Neural cell (in vitro differentiated cells): ENCODE measurements around the gene YEATS4.

Experiments
- EP300 ChIP-seq: fragments of 450-650 bp; conservative IDR thresholded peaks from 2 replicates; pipeline ENCODE4 v1.6.1; 2014; ENCODE audit warnings: antibody characterized with exemption, mild to moderate bottlenecking, moderate library complexity; ENCODE audit not compliant: poor library complexity, severe bottlenecking
- EZH2 ChIP-seq: fragments of 200-600, 300-800 bp; shearing (Covaris generic), sonication (generic); IDR thresholded peaks from 2 replicates; pipeline ENCODE4 v1.6.1; 2014; ENCODE audit warnings: antibody characterized with exemption, low read length, borderline replicate concordance, mild to moderate bottlenecking; ENCODE audit not compliant: insufficient read depth, poor library complexity, severe bottlenecking
- MXI1 ChIP-seq: fragments of 450-650 bp; conservative IDR thresholded peaks from 2 replicates; pipeline ENCODE4 v1.6.1; 2014; ENCODE audit warnings: antibody characterized with exemption, mild to moderate bottlenecking; ENCODE audit not compliant: poor library complexity, severe bottlenecking
- POLR2AphosphoS5 ChIP-seq: IDR thresholded peaks from 2 replicates; pipeline ENCODE4 v1.6.1; 2012
- RAD21 ChIP-seq: fragments of 450-650 bp; conservative IDR thresholded peaks from 2 replicates; pipeline ENCODE4 v1.6.1; 2014; ENCODE audit warnings: antibody characterized with exemption, mild to moderate bottlenecking, moderate library complexity
- TAF1 ChIP-seq: IDR thresholded peaks from 2 replicates; pipeline ENCODE4 v1.6.1; 2012; ENCODE audit warnings: low read depth
- TF ChIP-seq, protein P1 (sequence below): IDR thresholded peaks from 2 replicates; pipeline ENCODE4 v1.6.1; 2012; ENCODE audit warnings: borderline replicate concordance
- TF ChIP-seq, protein P2 (sequence below): fragments of 450-650 bp; IDR thresholded peaks from 2 replicates; pipeline ENCODE4 v1.5.1; 2014; ENCODE audit warnings: antibody characterized with exemption, mild to moderate bottlenecking, moderate library complexity; ENCODE audit not compliant: poor library complexity, severe bottlenecking

DNA sequence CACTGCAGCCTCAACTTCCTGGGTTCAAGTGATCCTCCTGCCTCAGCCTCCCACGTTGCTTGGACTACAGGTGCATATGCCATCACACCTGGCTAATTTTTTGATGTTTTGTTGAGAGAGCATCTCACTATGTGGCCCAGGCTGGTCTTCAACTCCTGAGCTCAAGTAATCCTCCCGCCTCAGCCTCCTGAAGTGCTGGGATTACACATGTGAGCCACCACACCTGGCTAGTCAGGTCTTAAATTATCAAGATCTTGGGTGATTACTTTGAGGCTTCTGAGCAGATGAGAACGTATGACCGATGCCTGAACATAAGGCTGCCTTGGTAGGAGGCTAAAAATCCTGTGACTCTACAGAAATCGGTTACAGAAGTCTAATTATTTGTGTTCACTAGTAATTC is 57.7 kb downstream of the YEATS4 start:
- TF ChIP-seq, protein P1, sequence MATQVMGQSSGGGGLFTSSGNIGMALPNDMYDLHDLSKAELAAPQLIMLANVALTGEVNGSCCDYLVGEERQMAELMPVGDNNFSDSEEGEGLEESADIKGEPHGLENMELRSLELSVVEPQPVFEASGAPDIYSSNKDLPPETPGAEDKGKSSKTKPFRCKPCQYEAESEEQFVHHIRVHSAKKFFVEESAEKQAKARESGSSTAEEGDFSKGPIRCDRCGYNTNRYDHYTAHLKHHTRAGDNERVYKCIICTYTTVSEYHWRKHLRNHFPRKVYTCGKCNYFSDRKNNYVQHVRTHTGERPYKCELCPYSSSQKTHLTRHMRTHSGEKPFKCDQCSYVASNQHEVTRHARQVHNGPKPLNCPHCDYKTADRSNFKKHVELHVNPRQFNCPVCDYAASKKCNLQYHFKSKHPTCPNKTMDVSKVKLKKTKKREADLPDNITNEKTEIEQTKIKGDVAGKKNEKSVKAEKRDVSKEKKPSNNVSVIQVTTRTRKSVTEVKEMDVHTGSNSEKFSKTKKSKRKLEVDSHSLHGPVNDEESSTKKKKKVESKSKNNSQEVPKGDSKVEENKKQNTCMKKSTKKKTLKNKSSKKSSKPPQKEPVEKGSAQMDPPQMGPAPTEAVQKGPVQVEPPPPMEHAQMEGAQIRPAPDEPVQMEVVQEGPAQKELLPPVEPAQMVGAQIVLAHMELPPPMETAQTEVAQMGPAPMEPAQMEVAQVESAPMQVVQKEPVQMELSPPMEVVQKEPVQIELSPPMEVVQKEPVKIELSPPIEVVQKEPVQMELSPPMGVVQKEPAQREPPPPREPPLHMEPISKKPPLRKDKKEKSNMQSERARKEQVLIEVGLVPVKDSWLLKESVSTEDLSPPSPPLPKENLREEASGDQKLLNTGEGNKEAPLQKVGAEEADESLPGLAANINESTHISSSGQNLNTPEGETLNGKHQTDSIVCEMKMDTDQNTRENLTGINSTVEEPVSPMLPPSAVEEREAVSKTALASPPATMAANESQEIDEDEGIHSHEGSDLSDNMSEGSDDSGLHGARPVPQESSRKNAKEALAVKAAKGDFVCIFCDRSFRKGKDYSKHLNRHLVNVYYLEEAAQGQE = no peak
- TF ChIP-seq, protein P2, sequence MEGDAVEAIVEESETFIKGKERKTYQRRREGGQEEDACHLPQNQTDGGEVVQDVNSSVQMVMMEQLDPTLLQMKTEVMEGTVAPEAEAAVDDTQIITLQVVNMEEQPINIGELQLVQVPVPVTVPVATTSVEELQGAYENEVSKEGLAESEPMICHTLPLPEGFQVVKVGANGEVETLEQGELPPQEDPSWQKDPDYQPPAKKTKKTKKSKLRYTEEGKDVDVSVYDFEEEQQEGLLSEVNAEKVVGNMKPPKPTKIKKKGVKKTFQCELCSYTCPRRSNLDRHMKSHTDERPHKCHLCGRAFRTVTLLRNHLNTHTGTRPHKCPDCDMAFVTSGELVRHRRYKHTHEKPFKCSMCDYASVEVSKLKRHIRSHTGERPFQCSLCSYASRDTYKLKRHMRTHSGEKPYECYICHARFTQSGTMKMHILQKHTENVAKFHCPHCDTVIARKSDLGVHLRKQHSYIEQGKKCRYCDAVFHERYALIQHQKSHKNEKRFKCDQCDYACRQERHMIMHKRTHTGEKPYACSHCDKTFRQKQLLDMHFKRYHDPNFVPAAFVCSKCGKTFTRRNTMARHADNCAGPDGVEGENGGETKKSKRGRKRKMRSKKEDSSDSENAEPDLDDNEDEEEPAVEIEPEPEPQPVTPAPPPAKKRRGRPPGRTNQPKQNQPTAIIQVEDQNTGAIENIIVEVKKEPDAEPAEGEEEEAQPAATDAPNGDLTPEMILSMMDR = no peak
- TF ChIP-seq POLR2AphosphoS5 (no peak), EP300 (no peak), EZH2 (no peak), MXI1 (no peak), TAF1 (no peak), RAD21 (no peak)
